ENCODE measurements around the gene OR6J1.

Gene OR6J1

DNA sequence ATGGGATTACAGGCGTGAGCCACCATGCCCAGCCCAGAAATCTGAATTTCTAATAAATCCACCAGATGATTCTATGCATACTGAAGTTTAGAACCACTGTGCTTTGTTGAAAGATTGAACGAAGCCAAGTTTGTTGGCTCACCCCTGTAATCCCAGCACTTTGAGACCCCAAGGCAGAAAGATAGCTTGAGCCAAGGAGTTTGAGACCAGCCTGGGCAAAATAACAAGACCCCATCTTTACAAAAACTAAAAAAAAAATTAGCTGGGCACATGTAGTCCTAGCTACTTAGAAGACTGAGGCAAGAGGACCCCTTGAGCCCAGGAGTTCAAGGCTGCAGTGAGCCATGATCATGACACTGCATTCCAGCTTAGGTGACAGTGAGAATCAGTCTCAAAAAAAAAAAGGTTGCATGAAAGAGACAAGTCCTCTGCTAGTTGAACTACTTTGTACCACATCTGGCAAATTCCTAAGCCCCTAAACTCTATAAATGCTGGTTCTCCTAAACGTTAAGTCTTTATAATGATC is 47.7 kb downstream of the OR6J1 start:
- H3K27ac ChIP-seq, result no peak overlapping the region
- no peak for TF ChIP-seq CTCF (conservative IDR thresholded peaks at IDR 0.05)

- no peak overlapping the region for H3K27ac ChIP-seq
- no peak for TF ChIP-seq CTCF (conservative IDR thresholded peaks at IDR 0.05)
These were observed 49.9 kb downstream of the OR6J1 start for GRCh38 chr14:22594156-22594716.

- no peak for TF ChIP-seq CTCF (conservative IDR thresholded peaks at IDR 0.05)
- H3K27ac ChIP-seq, result no peak overlapping the region
These were observed 50.6 kb downstream of the OR6J1 start for GRCh38 chr14:22593601-22594000.

DNA sequence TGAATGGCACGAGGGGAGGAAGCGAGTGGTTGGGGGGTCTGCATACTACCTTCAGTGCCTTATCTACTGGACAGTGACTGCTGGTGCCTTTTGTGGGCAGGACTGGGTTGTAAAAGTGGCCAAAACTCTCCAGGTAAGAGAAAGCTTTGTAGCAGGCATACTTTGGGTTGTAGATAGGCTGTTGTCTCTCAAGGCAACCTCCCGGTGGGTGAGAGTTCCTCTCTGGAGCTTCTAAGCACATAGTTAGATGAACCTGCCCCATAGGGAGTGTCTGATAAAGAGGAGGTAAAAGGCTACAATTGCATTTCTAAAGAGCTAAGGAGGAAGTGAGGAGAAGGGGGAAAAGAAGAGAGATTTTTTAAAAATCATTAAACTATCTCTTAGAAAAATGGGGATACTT is 51.0 kb downstream of the OR6J1 start:
- TF ChIP-seq CTCF (conservative IDR thresholded peaks at IDR 0.05), result no peak
- H3K27ac ChIP-seq, result no peak overlapping the region

DNA sequence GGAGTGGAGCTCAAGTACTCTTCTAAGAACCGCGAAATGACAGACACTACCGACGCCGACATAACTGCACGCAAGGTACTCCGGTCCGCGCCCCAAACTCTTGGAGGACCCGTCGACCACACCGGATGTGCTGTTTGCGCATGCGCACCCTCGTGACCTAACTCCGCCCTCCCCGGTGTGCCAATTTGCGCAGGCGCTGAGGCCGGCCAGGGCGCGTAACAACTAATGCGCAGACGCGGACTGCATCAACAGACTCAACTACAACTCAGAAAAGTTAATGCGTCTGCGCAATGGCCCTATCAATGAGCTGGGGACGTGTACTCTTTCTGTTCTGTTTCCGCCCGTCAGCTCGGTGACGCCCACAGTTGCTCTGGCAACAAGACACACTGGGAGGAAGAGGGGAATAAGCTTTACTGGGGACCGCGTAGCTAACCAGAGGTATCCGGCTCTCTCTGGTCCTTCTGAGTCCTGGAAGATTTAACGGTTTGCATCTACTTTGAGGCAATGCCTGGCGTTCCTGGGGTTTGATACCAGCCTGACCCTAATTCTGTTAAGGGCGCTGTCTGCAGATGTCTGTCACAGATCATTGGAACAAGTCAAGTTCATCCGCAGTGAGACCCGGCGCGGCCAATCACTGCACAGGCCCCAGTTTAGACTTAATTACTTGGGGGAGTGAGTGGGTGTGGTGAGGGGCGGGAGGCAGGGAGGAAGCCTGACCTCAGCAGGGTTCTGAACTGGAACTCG is 54.9 kb downstream of the OR6J1 start, which contains the start of gene DAD1:
TSS of gene DAD1 (minus strand) at position 129 of the 744 bp plus-strand sequence. CDS start at position 62, 67 bp downstream.
- no peak for TF ChIP-seq CTCF (conservative IDR thresholded peaks at IDR 0.05)

GRCh38 chr14:22588526-22589095 is 55.5 kb downstream of the OR6J1 start:
- TF ChIP-seq CTCF (conservative IDR thresholded peaks at IDR 0.05), result no peak
- peak overlapping the region; percentile 72 for H3K27ac ChIP-seq

More for the DNA sequence above, 54.9 kb downstream of the OR6J1 start, which contains the start of gene DAD1:
- peak within 1 kb of the TSS; percentile 72 for H3K27ac ChIP-seq

DNA sequence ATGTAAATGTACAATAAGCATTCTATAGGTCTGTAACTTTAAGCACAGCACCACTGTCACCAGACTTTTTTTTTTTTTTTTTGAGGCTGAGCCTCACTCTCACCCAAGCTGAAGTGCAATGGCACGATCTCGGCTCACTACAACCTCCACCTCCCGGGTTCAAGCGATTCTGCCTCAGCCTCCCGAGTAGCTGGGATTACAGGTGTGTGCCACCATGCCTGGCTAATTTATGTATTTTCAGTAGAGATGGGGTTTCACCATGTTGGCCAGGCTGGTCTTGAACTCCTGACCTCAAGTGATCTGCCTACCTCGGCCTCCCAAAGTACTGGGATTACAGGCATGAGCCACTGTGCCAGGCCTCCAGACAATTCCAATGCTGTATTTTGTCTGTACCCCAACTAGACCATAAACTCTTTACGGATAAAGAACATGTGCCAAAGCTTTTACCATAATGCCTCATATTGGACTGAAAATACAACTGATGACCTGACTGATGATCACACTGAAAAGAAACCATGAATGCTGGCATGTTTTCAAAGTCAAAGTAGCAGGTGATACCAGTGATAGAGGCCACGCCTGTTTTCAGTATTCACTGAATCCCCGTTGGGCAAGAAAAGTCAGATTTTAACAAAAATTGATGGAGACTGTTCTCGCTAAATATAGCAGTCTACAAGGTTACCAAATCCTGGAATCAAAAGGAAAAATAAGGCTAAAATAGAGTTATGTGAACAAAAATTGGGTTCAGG is 56.3 kb downstream of the OR6J1 start:
- peak overlapping the region; percentile 72; the same call in 1 of the 2 replicates for H3K27ac ChIP-seq

Measured in VCaP (cell line).